ENCODE data around the gene CDC42BPB.
"Not testable (repeated sequence)": the region's sequence is repeated elsewhere in the genome, so short reads cannot be mapped to it uniquely, and the experiment has no call there.

The CDC42BPB gene

DNA sequence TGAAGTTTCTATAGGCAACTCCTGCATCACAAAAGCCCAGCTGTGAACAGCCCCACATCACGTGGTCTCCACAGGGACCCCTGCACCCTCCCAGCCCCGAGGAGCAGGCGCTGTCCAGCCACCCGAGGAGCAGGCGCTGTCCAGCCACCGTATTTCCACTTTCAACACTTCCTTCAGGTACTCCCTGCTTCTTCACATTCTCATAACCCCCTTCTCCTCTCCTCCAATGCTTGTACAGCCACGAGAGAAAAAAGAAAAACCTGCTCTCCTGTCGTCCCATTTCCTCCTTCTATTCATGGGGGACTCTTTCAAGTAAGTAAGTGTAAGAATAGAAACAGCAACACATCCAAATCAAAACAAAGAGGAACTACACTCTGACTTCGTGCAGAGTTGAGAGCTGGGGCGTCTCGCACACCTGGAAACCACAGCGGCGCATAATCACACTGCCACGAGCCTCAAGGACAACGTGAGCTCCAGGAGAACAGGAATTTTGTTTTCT is 11.9 kb downstream of the CDC42BPB start:
- no peak for DNase-seq

- no peak for DNase-seq
Measured at GRCh38 chr14:103043257-103044015, 13.9 kb downstream of the CDC42BPB start.

DNA sequence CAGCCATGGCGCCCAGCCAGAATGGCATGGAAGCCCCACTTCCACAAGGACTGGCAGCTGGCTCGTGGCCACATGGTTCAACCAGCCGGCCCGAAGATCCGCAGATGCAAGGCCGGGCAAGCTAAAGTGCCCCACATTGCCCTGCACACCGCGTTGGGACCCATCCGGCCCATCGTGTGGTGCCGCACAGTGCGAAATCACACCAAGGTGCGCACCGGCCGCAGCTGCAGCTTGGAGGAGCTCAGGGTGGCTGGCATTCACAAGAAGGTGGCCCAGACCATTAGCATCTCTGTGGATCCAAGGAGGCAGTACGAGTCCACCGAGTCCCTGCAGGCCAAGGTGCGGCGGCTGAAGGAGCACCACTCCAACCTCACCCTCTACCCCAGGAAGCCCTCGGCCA is 15.9 kb downstream of the CDC42BPB start:
- no peak for DNase-seq

DNA sequence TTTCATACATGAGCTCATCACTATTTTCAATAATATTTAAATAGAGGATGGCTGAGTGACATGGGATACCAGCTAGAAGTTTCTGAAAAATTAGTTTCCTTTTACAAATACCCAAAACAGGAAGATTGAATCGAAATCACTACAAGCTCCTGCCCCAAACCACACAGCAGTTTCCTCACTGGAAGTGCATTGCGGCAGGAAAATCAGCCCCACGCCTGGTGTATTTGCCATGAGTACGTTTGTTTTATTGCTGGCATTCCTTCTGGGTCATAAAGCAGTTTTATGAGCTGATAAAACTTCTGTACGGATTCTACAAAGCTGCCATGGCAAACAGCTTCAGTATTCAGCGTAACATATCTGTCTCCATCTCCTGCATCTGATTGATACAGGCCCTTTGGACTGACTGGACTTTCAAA is 23.7 kb downstream of the CDC42BPB start:
- no peak for DNase-seq

GRCh38 chr14:103031956-103032355 is 25.4 kb downstream of the CDC42BPB start:
- no peak for DNase-seq

GRCh38 chr14:103031566-103031911 is 25.8 kb downstream of the CDC42BPB start:
- no peak for DNase-seq

DNA sequence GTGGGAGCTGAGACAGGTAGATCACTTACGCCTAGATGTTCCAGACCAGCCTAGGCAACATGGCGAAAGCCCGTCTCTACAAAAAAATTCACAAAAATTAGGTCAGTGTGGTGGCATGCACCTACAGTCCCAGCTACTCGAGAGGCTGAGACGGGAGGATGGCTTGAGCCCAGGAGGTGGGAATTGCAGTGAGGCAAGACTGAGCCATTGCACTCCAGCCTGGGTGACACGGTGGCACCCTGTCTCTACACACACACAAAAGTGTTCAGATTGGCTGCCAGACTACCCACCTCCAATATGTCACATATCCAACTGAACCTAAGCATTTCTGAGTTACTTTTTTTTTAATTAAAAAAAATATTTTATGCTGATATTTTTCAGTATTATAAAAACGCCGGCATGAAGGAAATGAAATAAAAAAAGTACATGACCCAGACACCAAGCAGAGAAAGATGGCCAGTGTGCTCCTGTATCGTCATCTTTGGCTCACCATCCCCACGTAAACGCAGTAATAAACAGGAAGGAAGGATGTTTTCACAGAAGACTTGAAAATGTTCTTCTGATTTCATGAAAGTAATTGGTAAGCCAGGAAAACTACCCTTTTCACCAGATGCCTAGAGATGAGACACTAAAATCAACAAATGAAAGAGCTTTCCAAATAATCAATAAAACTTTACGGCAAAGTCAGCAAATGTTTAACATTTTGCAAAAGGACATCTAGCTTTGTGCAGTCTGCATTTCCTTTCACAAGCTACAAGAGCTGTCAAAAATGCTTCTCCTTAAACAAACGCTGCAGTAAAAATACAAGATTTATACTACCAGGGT is 26.4 kb downstream of the CDC42BPB start:
- no peak for DNase-seq

- no peak for DNase-seq
Measured at GRCh38 chr14:103029936-103030335, 27.4 kb downstream of the CDC42BPB start.

DNA sequence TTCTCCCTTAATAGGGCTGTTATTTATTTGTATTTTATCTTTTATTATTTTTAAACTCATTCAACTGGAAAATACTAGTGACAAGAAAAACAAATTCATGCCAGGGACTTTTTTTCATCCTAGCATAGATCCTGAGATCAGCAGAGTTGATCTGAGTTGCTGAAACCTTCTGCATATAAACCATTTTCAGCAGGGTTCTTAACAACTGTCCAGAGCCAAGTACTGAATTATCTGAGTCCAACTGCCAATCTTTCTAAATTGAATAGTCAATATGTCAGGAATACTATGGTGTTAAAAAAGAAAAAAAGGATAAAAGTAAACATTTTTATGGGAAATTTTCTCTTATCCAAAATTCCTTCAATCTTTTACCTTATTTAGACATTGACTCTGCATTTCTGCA is 28.6 kb downstream of the CDC42BPB start:
- no peak for DNase-seq

- DNase-seq = no peak
Measured at GRCh38 chr14:103028161-103028767, 29.1 kb downstream of the CDC42BPB start.

DNA sequence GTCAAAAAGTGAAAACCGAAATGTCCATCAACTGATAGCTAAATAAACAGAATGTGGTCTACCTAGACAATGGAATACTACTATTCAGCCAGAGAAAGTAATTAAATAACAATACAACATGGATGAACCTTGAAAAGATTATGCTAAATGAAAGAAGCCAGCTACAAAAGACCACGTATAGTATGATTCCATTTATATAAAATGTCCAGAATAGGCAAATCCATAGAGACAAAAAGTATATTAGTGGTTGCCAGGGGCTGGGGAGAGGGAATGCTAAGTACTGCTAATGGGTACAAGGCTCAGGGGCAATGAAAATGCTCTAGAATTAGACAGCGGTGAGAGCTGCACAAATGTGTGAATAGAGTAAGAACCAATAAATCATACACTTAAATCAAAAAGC is 29.9 kb downstream of the CDC42BPB start:
- DNase-seq = no peak

- no peak for DNase-seq
Measured at GRCh38 chr14:103026988-103027387, 30.4 kb downstream of the CDC42BPB start.

DNA sequence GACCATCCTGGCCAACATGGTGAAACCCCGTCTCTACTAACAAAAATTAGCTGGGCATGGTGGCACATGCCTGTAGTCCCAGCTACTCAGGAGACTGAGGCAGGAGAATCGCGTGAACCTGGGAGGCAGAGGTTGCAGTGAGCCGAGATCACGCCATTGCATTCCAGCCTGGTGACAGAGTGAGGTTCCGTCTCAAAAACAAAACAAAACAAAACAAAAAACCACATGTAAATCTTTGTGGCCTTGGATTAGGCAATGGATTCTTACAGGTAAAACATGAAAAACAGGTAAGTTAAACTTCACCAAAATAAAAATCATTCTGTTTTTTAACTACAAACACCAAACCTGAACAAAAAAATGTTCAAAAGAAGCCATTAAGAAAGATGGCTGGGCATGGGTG is 31.2 kb downstream of the CDC42BPB start:
- not testable (repeated sequence) for DNase-seq

DNA sequence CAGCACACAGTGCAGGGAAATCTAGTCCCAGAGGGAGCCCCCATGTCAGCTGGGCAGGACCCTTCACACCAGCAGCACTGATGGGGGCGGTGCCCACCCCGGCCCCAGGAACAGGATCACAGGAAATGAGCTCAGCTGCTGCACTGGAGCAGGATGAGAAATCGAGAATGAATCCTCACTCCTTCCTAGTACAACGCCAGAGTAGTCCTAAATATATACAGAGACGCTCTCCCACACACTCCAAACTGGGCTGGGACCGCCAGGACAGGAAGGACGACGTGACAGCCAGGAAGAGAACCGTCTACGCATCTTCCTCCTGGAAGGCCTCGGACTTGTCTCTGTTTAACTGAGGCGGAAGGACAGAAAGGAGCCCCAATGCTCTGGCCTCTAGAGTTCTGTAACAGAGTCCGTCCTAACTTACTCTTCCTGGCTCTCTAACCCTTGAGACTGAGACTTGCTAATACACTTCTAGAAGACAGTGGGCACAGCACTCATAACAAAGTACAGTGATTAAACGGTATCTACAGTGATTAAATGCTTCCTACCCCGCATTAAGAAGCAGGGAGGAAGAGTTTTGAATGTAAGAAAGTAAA is 33.4 kb downstream of the CDC42BPB start:
- DNase-seq = no peak

DNA sequence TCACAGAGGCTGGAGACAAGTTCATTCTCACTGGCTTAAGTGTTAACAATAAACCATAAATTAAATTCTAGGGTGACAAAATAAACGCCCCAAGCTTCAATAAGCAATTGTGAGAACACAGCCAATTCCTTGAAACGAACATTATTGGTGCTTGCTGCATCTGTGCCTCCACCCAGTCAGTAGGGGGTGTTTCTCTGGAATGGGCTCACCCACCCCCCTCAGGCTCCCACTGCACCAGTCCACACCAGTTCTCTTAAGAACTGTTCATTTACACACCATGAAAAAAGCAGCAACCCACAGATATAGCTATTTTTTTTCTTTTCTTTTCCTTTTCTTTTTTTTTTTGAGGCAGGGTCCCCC is 34.7 kb downstream of the CDC42BPB start:
- DNase-seq = no peak

- DNase-seq = no peak
Measured at GRCh38 chr14:103022002-103022684, 35.2 kb downstream of the CDC42BPB start.

GRCh38 chr14:103021684-103022001 is 35.7 kb downstream of the CDC42BPB start:
- DNase-seq = no peak

DNA sequence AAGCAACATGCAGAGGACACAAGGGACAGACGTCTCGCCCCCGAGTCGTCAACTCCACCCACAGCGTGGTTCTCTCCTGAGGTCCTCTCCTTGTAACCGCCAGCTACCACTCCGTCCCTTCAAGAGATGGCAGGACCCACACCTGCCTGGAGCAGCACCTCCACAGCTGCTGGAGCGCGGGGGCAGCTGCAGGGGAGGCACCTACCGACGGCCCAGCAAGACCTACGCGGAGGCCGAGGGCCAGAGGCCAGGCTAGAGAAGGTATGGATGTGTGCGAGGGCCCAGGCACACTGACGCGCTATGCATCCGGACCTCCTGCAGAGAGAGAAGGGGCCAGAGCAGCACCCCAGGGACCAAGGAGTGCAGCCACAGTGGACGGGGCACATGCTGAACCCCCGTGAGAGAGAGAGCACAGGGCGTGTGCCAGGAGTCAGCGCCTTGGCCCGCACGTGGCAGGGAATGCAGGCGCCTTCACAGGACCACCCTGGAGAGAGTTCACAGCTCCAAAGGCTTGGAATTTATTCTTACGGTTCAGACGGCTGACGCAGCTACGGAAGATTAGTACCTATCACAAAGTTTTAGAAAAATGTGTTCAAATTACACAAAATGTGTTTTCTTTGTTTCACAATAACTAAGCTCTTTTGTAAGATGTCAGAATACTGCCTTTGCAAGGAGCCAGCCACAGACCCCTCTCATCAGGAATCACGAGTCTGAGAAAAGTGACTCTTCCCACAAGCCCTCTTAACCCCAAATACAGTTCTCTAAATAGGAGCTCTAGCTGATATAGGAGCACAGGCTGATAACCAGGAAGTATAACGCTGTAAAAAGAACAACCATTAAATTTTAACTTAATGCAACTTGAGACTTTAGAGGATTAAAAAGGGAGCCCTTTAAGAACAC is 36.8 kb downstream of the CDC42BPB start:
- no peak for DNase-seq

DNA sequence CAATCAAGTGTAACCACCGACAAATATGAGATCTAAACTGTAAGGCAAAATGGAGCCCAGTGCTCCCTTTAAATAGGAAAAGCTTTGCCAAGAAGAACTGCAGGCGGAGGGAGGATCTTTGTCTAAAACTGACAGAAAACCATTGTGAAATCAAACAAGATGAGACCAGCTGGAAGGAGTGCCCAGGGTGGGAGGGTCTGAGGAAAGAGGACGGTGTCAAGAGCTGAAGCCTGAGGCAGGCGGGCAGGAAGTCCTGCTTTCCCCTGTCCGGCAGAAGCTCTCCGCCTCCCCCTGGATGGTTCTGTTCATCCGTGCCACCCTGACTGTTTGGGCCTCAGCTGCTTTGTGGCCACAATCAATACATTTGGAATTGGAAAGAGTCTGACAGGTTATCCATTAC is 37.5 kb downstream of the CDC42BPB start:
- DNase-seq = no peak

DNA sequence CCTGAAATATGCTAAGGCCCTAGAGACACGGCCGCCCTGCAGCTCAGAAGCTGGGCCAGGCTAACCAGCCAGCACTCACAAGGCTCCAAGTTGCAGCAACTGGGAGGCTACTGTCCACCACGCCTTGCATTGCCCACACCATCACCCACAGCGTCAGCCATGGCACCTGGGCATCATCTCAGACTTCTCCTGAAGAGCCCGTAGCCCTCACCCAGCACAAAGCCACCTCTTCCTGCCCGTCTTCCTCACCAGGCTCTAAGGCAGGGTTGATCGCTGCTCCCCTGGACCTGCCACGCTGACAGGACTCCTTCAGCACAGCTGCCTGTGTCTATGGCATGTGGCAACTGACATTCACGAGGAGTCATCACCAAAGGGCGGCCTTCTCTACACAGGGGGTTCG is 38.1 kb downstream of the CDC42BPB start:
- no peak for DNase-seq

DNA sequence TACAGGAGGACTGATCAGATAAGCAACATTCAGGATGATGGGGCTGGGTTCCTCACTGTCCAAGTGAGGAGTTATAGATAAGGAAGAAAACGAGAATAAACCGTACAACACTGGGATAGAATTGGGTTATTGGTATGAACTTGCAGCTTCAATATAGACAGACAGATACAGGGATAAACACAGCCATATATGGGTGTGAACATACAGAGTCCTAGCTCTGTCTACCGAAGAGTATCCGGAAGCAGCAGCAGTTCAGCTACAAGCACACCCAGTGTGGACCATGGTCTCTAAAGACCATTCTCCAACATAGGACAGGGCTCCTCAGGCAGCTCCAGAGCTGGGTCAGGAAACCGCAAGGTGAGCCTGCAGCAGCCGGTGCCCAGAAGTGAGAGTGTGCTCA is 40.8 kb downstream of the CDC42BPB start:
- DNase-seq = no peak

DNA sequence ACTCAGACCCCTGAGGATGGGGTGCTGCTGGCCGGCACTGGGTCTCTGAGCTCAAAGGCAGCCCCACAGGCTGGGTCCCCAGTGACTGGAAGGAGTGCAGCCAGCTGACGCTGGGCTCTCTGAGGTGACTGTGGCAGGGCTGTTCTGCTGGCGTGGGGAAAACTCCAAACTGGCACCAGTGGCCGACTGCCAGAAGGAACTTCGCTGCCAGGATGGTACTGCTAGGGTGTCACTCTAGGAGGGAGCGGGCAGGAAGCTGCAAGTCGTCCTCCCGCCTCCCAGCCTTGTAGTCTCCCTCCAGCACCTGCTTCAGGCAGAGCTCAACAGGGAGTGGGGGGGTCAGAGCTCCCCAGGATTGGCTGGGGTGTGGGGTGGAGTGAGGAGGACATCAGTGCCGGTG is 41.3 kb downstream of the CDC42BPB start:
- no peak for DNase-seq
